H1 (cell line): Measurements from ENCODE around the gene MTF1. TPM values are rescaled to one million over a fixed set of nuclear protein-coding genes. Genes with fewer than 3 reads are reported as not detected.

ENCODE experiments used
- CTCF ChIA-PET: fragments of 300-600 bp; sonication (Branson Sonifier 250); formaldehyde crosslinking; loops from one replicate; lab custom pipeline; 2021; ENCODE audit not compliant: partially characterized antibody; lab: Charles Lee
- POLR2A ChIA-PET: fragments of 300-600 bp; sonication (Branson Sonifier 250); formaldehyde crosslinking; loops from one replicate; lab custom pipeline; 2021; ENCODE audit warnings: inconsistent platforms; ENCODE audit not compliant: partially characterized antibody; lab: Charles Lee
- DNase-seq, 2 experiments: peaks; one replicate each; pipeline versions ENCODE4 v3.0.0 to v3.0.0-alpha.2; 2010 to 2022; ENCODE audit warnings: low spot score in 2 of 2, low read depth in 1 of 2, mixed read lengths in 1 of 2
- FAIRE-seq: peaks from 2 replicates; lab custom pipeline; 2011; peaks lifted over from hg19 to GRCh38; lab: Jason Lieb, UNC
- H2AFZ ChIP-seq: 2 replicates; pipeline ENCODE4 v1.8.1; 2012; ENCODE audit warnings: low read length, inconsistent platforms
- H2AK5ac ChIP-seq: 2 replicates; pipeline ENCODE4 v1.6.1; 2013; ENCODE audit warnings: low read depth, low read length
- H2BK120ac ChIP-seq: replicated peaks from 2 replicates; pipeline ENCODE3; 2013; ENCODE audit warnings: low read depth, low read length, inconsistent platforms
- H2BK12ac ChIP-seq: 2 replicates; pipeline ENCODE4 v1.6.1; 2013; ENCODE audit warnings: low read depth, low read length
- H2BK15ac ChIP-seq: 2 replicates; pipeline ENCODE4 v1.6.1; 2013; ENCODE audit warnings: low read length
- H2BK20ac ChIP-seq: 2 replicates; pipeline ENCODE4 v1.6.1; 2013; ENCODE audit warnings: low read length
- H2BK5ac ChIP-seq: 2 replicates; pipeline ENCODE4 v1.6.1; 2013; ENCODE audit warnings: low read depth, low read length
- H3K14ac ChIP-seq: 2 replicates; pipeline ENCODE4 v1.6.1; 2013; ENCODE audit warnings: inconsistent platforms; ENCODE audit not compliant: insufficient read length
- H3K18ac ChIP-seq: 2 replicates; pipeline ENCODE4 v1.6.1; 2013; ENCODE audit warnings: low read length; ENCODE audit errors: extremely low read depth
- H3K23ac ChIP-seq: 2 replicates; pipeline ENCODE4 v1.6.1; 2013; ENCODE audit warnings: inconsistent platforms; ENCODE audit not compliant: insufficient read length
- H3K23me2 ChIP-seq: 2 replicates; pipeline ENCODE4 v1.6.1; 2013; ENCODE audit warnings: low read depth, low read length
- H3K27ac ChIP-seq: 2 replicates; pipeline ENCODE4 v1.6.1; 2011; ENCODE audit warnings: low read depth, low read length, inconsistent platforms
- H3K27me3 ChIP-seq, 4 experiments: replicated peaks in 1 of 4; 1 replicate in 1 of 4; 2 replicates in 3 of 4; pipeline versions ENCODE4 v1.6.1 to v1.8.1; 2011 to 2013; ENCODE audit warnings: low read length in 3 of 4, mild to moderate bottlenecking in 3 of 4, inconsistent platforms in 2 of 4, mixed read lengths in 2 of 4, moderate library complexity in 1 of 4; ENCODE audit not compliant: control insufficient read depth in 3 of 4, insufficient read depth in 3 of 4; ENCODE audit errors: extremely low read depth in 1 of 4
- H3K36me3 ChIP-seq, 4 experiments: 2 replicates each; pipeline versions ENCODE4 v1.6.1 to v1.8.1; 2011 to 2013; ENCODE audit warnings: mild to moderate bottlenecking in 4 of 4, low read length in 3 of 4, moderate library complexity in 2 of 4, control low read depth in 1 of 4, inconsistent platforms in 1 of 4; ENCODE audit not compliant: insufficient read depth in 4 of 4, control insufficient read depth in 2 of 4
- H3K4ac ChIP-seq: replicated peaks from 2 replicates; pipeline ENCODE3; 2013; ENCODE audit warnings: low read length, low read depth, mixed read lengths, inconsistent platforms; ENCODE audit not compliant: insufficient read length
- H3K4me1 ChIP-seq, 4 experiments: replicated peaks in 1 of 4; 1 replicate in 1 of 4; 2 replicates in 3 of 4; pipeline versions ENCODE4 v1.6.1 to v1.8.1; 2011 to 2013; ENCODE audit warnings: low read length in 3 of 4, inconsistent platforms in 2 of 4, mixed read lengths in 1 of 4; ENCODE audit not compliant: insufficient read depth in 4 of 4, control insufficient read depth in 3 of 4
- H3K4me2 ChIP-seq, 2 experiments: 2 replicates each; pipeline versions ENCODE4 v1.6.1 to v1.8.1; 2011 to 2013; ENCODE audit warnings: low read depth in 2 of 2, low read length in 2 of 2, control low read depth in 1 of 2, inconsistent platforms in 1 of 2, mild to moderate bottlenecking in 1 of 2; ENCODE audit not compliant: insufficient read depth in 1 of 2
- H3K4me3 ChIP-seq, 4 experiments: fragments of 200-600, 300-600 bp in 1 of 4; sonication (generic), shearing (Covaris generic), sonication (Bioruptor Twin) in 1 of 4; 2 replicates each; pipeline versions ENCODE4 v1.5.1 to v1.8.1; 2011 to 2016; ENCODE audit warnings: low read length in 4 of 4, low read depth in 3 of 4, control low read depth in 2 of 4, inconsistent platforms in 2 of 4, mild to moderate bottlenecking in 2 of 4, mixed read lengths in 1 of 4, moderate library complexity in 1 of 4; ENCODE audit not compliant: insufficient read depth in 2 of 4; ENCODE audit errors: extremely low read depth in 1 of 4
- H3K56ac ChIP-seq: replicated peaks from 2 replicates; pipeline ENCODE3; 2013; ENCODE audit warnings: low read depth, mild to moderate bottlenecking, mixed read lengths, low read length, inconsistent platforms; ENCODE audit not compliant: insufficient read length
- H3K79me1 ChIP-seq: 2 replicates; pipeline ENCODE4 v1.6.1; 2013; ENCODE audit warnings: low read depth, low read length, control low read depth
- H3K79me2 ChIP-seq, 2 experiments: 2 replicates each; pipeline versions ENCODE4 v1.6.1 to v1.8.1; 2012 to 2013; ENCODE audit warnings: low read length in 2 of 2, mild to moderate bottlenecking in 2 of 2, inconsistent platforms in 1 of 2; ENCODE audit not compliant: insufficient read depth in 2 of 2, control insufficient read depth in 1 of 2
- H3K9ac ChIP-seq, 4 experiments: replicated peaks in 1 of 4; 1 replicate in 1 of 4; 2 replicates in 3 of 4; pipeline versions ENCODE4 v1.6.1 to v1.8.1; 2011 to 2013; ENCODE audit warnings: low read depth in 3 of 4, low read length in 3 of 4, control low read depth in 2 of 4, mild to moderate bottlenecking in 2 of 4, moderate library complexity in 2 of 4, inconsistent platforms in 1 of 4; ENCODE audit errors: extremely low read depth in 1 of 4
- H3K9me3 ChIP-seq, 2 experiments: 2 replicates each; pipeline versions ENCODE4 v1.6.1 to v1.8.1; 2012 to 2013; ENCODE audit warnings: mild to moderate bottlenecking in 2 of 2, moderate library complexity in 2 of 2, control low read depth in 1 of 2, inconsistent platforms in 1 of 2, low read depth in 1 of 2, low read length in 1 of 2, mixed read lengths in 1 of 2; ENCODE audit not compliant: insufficient read depth in 2 of 2
- H4K20me1 ChIP-seq, 2 experiments: replicated peaks in 1 of 2; 2 replicates each; pipeline versions ENCODE3 to v1.8.1; 2011 to 2013; ENCODE audit warnings: inconsistent platforms in 2 of 2, low read length in 2 of 2, mild to moderate bottlenecking in 1 of 2; ENCODE audit not compliant: insufficient read depth in 2 of 2, control insufficient read depth in 1 of 2
- H4K5ac ChIP-seq: 2 replicates; pipeline ENCODE4 v1.6.1; 2013; ENCODE audit warnings: low read length, low read depth, mixed read lengths, inconsistent platforms; ENCODE audit not compliant: insufficient read length
- H4K8ac ChIP-seq: 2 replicates; pipeline ENCODE4 v1.8.0; 2013; ENCODE audit warnings: mild to moderate bottlenecking, moderate library complexity, low read length, inconsistent platforms; ENCODE audit not compliant: insufficient read depth; ENCODE audit errors: extremely low read depth
- H4K91ac ChIP-seq: replicated peaks from 2 replicates; pipeline ENCODE3; 2013; ENCODE audit warnings: low read length, mixed read lengths, inconsistent platforms; ENCODE audit not compliant: insufficient read length
- ASH2L ChIP-seq: fragments of 200-600, 300-600 bp; sonication (generic); IDR thresholded peaks from one replicate; pipeline ENCODE4 v1.7.1; 2017; ENCODE audit warnings: low read length
- BACH1 ChIP-seq: IDR thresholded peaks from 2 replicates; pipeline ENCODE4 v1.6.1; 2012; ENCODE audit warnings: low read length, improper control_type of control experiment
- CHD2 ChIP-seq: IDR thresholded peaks from 2 replicates; pipeline ENCODE4 v1.6.1; 2012; ENCODE audit warnings: low read length, improper control_type of control experiment
- GTF2F1 ChIP-seq: IDR thresholded peaks from 2 replicates; pipeline ENCODE4 v1.6.1; 2012; ENCODE audit warnings: low read depth, low read length, improper control_type of control experiment, borderline replicate concordance
- POLR2A ChIP-seq, 2 experiments: IDR thresholded peaks; 1 replicate in 1 of 2; 2 replicates in 1 of 2; pipeline ENCODE4 v1.6.1; 2011; ENCODE audit warnings: low read depth in 2 of 2, low read length in 2 of 2, mild to moderate bottlenecking in 2 of 2; ENCODE audit errors: control extremely low read depth in 1 of 2
- RBBP5 ChIP-seq: IDR thresholded peaks from 2 replicates; pipeline ENCODE4 v1.7.1; 2012; ENCODE audit warnings: low read depth, mild to moderate bottlenecking, inconsistent platforms, low read length, moderate library complexity, borderline replicate concordance
- RXRA ChIP-seq: IDR thresholded peaks from 2 replicates; pipeline ENCODE4 v1.6.1; 2011; ENCODE audit warnings: low read depth, mild to moderate bottlenecking, low read length, moderate library complexity; ENCODE audit not compliant: insufficient read depth
- SRF ChIP-seq: IDR thresholded peaks from 2 replicates; pipeline ENCODE4 v1.6.1; 2011; ENCODE audit warnings: mild to moderate bottlenecking, low read depth, low read length, moderate library complexity
- TBP ChIP-seq: IDR thresholded peaks from 2 replicates; pipeline ENCODE4 v1.6.1; 2011; ENCODE audit warnings: low read depth, low read length, improper control_type of control experiment
- TEAD4 ChIP-seq: IDR thresholded peaks from 2 replicates; pipeline ENCODE4 v1.6.1; 2012; ENCODE audit warnings: low read depth, low read length, inconsistent platforms, mixed read lengths
- YY1 ChIP-seq: IDR thresholded peaks from 2 replicates; pipeline ENCODE4 v1.6.1; 2011; ENCODE audit warnings: low read depth, mild to moderate bottlenecking, low read length
- WGBS, 2 experiments: shearing (Covaris generic) in 1 of 2; methylation state at CpG; one replicate each; pipeline versions ENCODE4 v1.1.6 to v1.1.7; 2013 to 2015; ENCODE audit warnings: low lambda C conversion rate in 2 of 2, mixed read lengths in 2 of 2, inconsistent platforms in 1 of 2, low coverage in 1 of 2, missing lambda C conversion rate in 1 of 2; ENCODE audit not compliant: insufficient replicate concordance in 2 of 2, insufficient coverage in 1 of 2, insufficient read length in 1 of 2; ENCODE audit errors: extremely low coverage in 1 of 2, missing lambda C conversion rate in 1 of 2; 5-methylcytosine and 5-hydroxymethylcytosine counted together
- polyA plus RNA-seq, 7 experiments: library from polyadenylated mRNA; depleted of rRNA in 3 of 7; stranded (reverse) in 5 of 7; unstranded in 2 of 7; fragments of >200 nt in 5 of 7; fragments of 200-250 nt in 2 of 7; gene quantifications; 1 replicate in 5 of 7; 2 replicates in 1 of 7; 4 replicates in 1 of 7; pipeline versions ENCODE4 v1.2.1 to v1.2.3, GENCODE V29; 2011 to 2013; ENCODE audit warnings: missing spikeins in 2 of 7, mixed read lengths in 2 of 7
- total RNA-seq: library from RNA; stranded (reverse); fragmentation: NEBNext Ultra II Directional; extraction: Animal tissue kit (Norgen Biotek cat#: 25700); gene quantifications from 2 replicates; pipeline ENCODE4 v1.2.1, GENCODE V29; 2021

The MTF1 gene
- total and polyA plus RNA-seq, 2 of the 8 experiments (the other 6 are each of a cell fraction or from before 2014, with no cell fraction given), result 4.0 to 15.5 TPM

DNA sequence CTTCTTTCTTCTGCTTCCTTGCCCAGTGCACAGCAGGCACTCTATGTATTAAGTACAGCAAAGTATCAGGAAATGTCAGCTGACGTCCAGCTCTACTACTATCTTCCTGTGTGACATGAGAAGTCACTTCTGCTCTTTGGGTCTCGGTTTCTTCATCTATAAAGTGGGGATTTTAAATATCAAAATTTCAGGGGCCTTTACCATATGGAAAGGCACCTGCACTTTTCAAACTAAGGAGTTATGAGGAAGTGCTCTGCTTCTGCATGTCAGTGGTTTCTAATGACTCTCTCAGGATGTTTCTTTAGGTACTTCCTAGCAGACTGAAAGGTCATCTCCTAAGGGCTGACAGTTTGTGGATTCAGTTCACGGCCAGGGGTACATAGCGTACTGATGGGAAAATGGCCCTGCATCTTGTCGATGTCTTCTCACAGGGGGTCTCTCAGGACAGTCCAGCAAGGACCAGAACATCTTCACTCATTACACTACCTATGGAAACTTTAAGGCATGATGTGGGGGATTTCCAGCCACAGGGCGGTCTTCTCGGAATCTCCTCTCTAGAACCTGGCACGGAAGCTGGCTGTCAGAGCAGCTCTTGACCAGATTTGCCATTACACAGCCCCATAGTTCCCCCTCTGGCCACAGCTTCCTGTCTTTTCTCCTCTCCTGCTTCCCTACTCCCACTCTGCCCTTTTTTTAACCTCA is 42.0 kb upstream of the MTF1 start:
- POLR2A ChIA-PET, result interaction anchor here (1.6 kb wide), 1 partner anchor 10 kb away, joined by 5 read pairs; no protein-coding TSS in a partner anchor
- H3K9ac ChIP-seq, result no peak overlapping the region
- H3K79me2 ChIP-seq, result no peaks in the 10 kb centered on the region
- no peak overlapping the region for H3K23ac ChIP-seq
- H2BK12ac ChIP-seq, result no peak overlapping the region
- H4K91ac ChIP-seq, result no peak overlapping the region
- no peak overlapping the region for H4K5ac ChIP-seq
- H3K14ac ChIP-seq, result no peak overlapping the region
- no peak for DNase-seq
- H2BK20ac ChIP-seq, result no peak overlapping the region
- H3K36me3 ChIP-seq, result no peaks in the 10 kb centered on the region; a peak in 2 of 8 replicates
- H3K9me3 ChIP-seq, result peaks cover 3 to 4% of the 10 kb centered on the region in 2 experiments
- CTCF ChIA-PET, result interaction anchor here (0.5 to 1.9 kb wide), 5 partner anchors 14 to 1709 kb away, joined by 3 to 5 read pairs (median 3); no protein-coding TSS in a partner anchor
- no peak overlapping the region for H3K27ac ChIP-seq
- H2BK15ac ChIP-seq, result no peak overlapping the region
- no peak overlapping the region for H3K18ac ChIP-seq
- no peaks in the 10 kb centered on the region for H3K4me1 ChIP-seq
- no peaks in the 10 kb centered on the region for H4K20me1 ChIP-seq
- H4K8ac ChIP-seq, result no peak overlapping the region
- H3K4me2 ChIP-seq, result no peak overlapping the region
- TF ChIP-seq GTF2F1 (no peak), TEAD4 (no peak), TBP (no peak), YY1 (no peak), POLR2A (IDR thresholded peaks at IDR 0.05; ENCODE audit: control extremely low read depth in 1 of 2, low read depth in 2 of 2, low read length in 2 of 2) (no peak), CHD2 (no peak), SRF (no peak), RBBP5 (no peak), ASH2L (no peak), BACH1 (no peak), RXRA (no peak)
- no peak overlapping the region for H2AFZ ChIP-seq
- H3K79me1 ChIP-seq, result no peaks in the 10 kb centered on the region
- H3K4me3 ChIP-seq, result no peak overlapping the region
- H3K23me2 ChIP-seq, result no peaks in the 10 kb centered on the region
- H3K4ac ChIP-seq, result no peak overlapping the region
- no peak overlapping the region for H2BK5ac ChIP-seq
- H3K56ac ChIP-seq, result no peak overlapping the region
- H2BK120ac ChIP-seq, result no peak overlapping the region
- FAIRE-seq, result no peak
- no peak overlapping the region for H2AK5ac ChIP-seq
- no peaks in the 10 kb centered on the region for H3K27me3 ChIP-seq
- 94% methylated on average over 8 of the region's 8 CpGs; no CpG with 5 or more reads in 1 of the 2 experiments for WGBS, 2 experiments
